ENCODE results near the gene GFPT1.

- TF ChIP-seq CTCF (IDR thresholded peaks at IDR 0.05) (no peak), POLR2A (IDR thresholded peaks at IDR 0.05) (no peak), POLR2AphosphoS5 (IDR thresholded peaks at IDR 0.05) (no peak)
Observed at GRCh38 chr2:69298261-69298660, 88.8 kb downstream of the GFPT1 start.
